Esophagus muscularis mucosa (tissue), 4 donors: ENCODE results near the gene KCNMB1.

Experiments used
- EP300 ChIP-seq: sonication (generic); formaldehyde crosslinking; IDR thresholded peaks from one replicate; pipeline ENCODE4 v1.6.1; 2017; ENCODE audit warnings: antibody characterized with exemption
- POLR2A ChIP-seq: fragments of 450-650 bp; IDR thresholded peaks from one replicate; pipeline ENCODE4 v1.6.1; 2017; ENCODE audit warnings: antibody characterized with exemption, moderate library complexity, mild to moderate bottlenecking, low read depth
- POLR2AphosphoS5 ChIP-seq, 2 donors: sonication (generic); formaldehyde crosslinking; IDR thresholded peaks; one replicate each; pipeline ENCODE4 v1.6.1; 2017; ENCODE audit warnings: antibody characterized with exemption in 2 of 2
- TF ChIP-seq, protein P1 (sequence below), 3 experiments: fragments of 200-600 bp in 2 of 3; fragments of 450-650 bp in 1 of 3; sonication (generic) in 2 of 3; IDR thresholded peaks; one replicate each; pipeline ENCODE4 v1.5.1; 2017 to 2019; ENCODE audit warnings: antibody characterized with exemption in 3 of 3, mild to moderate bottlenecking in 2 of 3, moderate library complexity in 1 of 3

DNA sequence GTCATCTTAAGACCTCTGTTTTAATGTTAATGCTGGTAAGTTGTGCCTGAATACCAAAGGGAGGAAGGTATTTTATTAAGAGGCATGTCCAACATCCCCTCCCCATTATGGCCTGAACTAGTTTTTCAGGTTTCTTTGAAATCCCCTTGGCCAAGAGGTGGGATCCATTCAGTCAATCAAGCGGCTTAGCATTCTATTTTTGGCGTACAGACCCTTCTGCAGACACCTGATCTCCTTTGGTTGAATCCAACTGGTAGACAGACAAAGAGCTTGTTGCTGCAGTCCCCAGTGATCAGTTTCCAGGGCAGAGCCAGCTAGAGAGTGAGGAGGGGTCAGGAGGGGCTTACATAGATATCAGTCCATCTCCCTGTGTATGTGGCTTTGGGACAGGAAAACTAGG, 7.9 kb upstream of the KCNMB1 start:
- no peak for TF ChIP-seq POLR2A
- TF ChIP-seq, protein P1, sequence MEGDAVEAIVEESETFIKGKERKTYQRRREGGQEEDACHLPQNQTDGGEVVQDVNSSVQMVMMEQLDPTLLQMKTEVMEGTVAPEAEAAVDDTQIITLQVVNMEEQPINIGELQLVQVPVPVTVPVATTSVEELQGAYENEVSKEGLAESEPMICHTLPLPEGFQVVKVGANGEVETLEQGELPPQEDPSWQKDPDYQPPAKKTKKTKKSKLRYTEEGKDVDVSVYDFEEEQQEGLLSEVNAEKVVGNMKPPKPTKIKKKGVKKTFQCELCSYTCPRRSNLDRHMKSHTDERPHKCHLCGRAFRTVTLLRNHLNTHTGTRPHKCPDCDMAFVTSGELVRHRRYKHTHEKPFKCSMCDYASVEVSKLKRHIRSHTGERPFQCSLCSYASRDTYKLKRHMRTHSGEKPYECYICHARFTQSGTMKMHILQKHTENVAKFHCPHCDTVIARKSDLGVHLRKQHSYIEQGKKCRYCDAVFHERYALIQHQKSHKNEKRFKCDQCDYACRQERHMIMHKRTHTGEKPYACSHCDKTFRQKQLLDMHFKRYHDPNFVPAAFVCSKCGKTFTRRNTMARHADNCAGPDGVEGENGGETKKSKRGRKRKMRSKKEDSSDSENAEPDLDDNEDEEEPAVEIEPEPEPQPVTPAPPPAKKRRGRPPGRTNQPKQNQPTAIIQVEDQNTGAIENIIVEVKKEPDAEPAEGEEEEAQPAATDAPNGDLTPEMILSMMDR (IDR thresholded peaks at IDR 0.05), result no peak
- no peak for TF ChIP-seq EP300
- TF ChIP-seq POLR2AphosphoS5 (IDR thresholded peaks at IDR 0.05), result no peak
